PC-3 (cell line): Measurements from ENCODE around the gene ZNF554.

Experiments
- CTCF ChIP-seq: fragments of 300-600 bp; sonication (generic); conservative IDR thresholded peaks from 2 replicates; pipeline ENCODE4 v1.5.1; 2017; ENCODE audit warnings: antibody characterized with exemption, low read depth, mild to moderate bottlenecking, low read length
- EZH2phosphoT487 ChIP-seq: fragments of 300-600 bp; sonication (generic); IDR thresholded peaks from 2 replicates; pipeline ENCODE4 v1.6.1; 2018; ENCODE audit warnings: mild to moderate bottlenecking, antibody characterized with exemption, low read length, borderline replicate concordance

- TF ChIP-seq CTCF (no peak), EZH2phosphoT487 (no peak)
These were observed 33.4 kb downstream of the ZNF554 start for GRCh38 chr19:2853015-2853606.
